AG04449 (cell line): Measurements from ENCODE around the gene CCDC57.

ENCODE experiments used
- CTCF ChIA-PET: fragments of 350-600 bp; formaldehyde crosslinking; extraction: SDS; loops from one replicate; lab custom pipeline; 2021; ENCODE audit warnings: antibody characterized with exemption; lab: Yijun Ruan, JAX
- POLR2A ChIA-PET: fragments of 400-600, 350-600 bp; formaldehyde crosslinking; extraction: SDS; loops from one replicate; lab custom pipeline; 2020; ENCODE audit warnings: antibody characterized with exemption, inconsistent platforms; lab: Yijun Ruan, JAX
- DNase-seq: peaks from one replicate; pipeline ENCODE4 v3.0.0-alpha.2; 2010; ENCODE audit warnings: low read depth, low spot score
- H3K4me3 ChIP-seq: 2 replicates; pipeline ENCODE4 v1.5.1; 2011; ENCODE audit warnings: low read depth, mild to moderate bottlenecking, control low read depth, low read length
- TF ChIP-seq, protein P1 (sequence below): IDR thresholded peaks from one replicate; pipeline ENCODE4 v1.5.1; 2011; ENCODE audit warnings: mild to moderate bottlenecking, moderate library complexity, low read length, control low read depth, inconsistent platforms; ENCODE audit not compliant: insufficient read depth; ENCODE audit errors: missing control alignments

Gene CCDC57

DNA sequence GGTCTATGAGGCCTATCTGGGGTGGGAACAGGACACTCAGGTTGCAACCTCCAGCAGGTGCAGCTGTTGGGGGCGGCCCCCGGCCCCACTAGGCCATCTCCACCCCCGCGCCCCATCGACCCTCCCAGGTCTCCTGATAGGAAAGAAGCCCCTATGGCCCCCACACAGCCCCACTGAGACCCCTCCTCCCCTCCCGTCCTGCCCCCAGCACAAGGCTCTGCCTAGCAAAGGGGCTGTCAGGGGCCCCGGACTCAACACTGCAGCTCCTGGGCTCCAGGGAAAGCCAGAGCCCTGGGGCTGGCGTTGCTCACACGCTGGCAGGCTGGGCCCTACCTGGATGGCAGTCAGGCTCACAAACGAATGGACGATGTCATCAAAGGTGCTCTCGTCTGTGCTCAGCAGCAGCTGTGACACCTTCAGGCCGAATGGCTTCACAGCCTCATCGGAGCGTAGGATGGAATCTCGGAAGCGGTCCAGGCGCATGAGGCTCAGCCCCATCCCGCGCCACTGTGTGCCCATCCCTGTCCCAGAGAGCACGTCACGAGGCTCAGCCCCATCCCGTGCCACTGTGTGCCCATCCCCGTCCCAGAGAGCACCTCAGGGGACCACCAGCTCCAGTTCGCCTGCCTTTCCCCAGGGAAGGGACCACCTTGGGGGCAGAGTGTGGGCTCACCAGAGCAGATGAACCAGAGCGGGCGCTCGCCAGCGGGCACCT is 121.9 kb downstream of the CCDC57 start:
- no peak overlapping the region for H3K4me3 ChIP-seq
- ChIA-PET POLR2A (interaction anchor here (1.5 kb wide), 1 partner anchor 53 kb away, joined by 3 read pairs; the partner anchor contains the start of gene DCXR), CTCF (interaction anchor here (0.6 kb wide), 1 partner anchor 164 kb away, joined by 3 read pairs; no protein-coding TSS in a partner anchor)
- TF ChIP-seq, protein P1, sequence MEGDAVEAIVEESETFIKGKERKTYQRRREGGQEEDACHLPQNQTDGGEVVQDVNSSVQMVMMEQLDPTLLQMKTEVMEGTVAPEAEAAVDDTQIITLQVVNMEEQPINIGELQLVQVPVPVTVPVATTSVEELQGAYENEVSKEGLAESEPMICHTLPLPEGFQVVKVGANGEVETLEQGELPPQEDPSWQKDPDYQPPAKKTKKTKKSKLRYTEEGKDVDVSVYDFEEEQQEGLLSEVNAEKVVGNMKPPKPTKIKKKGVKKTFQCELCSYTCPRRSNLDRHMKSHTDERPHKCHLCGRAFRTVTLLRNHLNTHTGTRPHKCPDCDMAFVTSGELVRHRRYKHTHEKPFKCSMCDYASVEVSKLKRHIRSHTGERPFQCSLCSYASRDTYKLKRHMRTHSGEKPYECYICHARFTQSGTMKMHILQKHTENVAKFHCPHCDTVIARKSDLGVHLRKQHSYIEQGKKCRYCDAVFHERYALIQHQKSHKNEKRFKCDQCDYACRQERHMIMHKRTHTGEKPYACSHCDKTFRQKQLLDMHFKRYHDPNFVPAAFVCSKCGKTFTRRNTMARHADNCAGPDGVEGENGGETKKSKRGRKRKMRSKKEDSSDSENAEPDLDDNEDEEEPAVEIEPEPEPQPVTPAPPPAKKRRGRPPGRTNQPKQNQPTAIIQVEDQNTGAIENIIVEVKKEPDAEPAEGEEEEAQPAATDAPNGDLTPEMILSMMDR, result no peak
- DNase-seq, result no peak

DNA sequence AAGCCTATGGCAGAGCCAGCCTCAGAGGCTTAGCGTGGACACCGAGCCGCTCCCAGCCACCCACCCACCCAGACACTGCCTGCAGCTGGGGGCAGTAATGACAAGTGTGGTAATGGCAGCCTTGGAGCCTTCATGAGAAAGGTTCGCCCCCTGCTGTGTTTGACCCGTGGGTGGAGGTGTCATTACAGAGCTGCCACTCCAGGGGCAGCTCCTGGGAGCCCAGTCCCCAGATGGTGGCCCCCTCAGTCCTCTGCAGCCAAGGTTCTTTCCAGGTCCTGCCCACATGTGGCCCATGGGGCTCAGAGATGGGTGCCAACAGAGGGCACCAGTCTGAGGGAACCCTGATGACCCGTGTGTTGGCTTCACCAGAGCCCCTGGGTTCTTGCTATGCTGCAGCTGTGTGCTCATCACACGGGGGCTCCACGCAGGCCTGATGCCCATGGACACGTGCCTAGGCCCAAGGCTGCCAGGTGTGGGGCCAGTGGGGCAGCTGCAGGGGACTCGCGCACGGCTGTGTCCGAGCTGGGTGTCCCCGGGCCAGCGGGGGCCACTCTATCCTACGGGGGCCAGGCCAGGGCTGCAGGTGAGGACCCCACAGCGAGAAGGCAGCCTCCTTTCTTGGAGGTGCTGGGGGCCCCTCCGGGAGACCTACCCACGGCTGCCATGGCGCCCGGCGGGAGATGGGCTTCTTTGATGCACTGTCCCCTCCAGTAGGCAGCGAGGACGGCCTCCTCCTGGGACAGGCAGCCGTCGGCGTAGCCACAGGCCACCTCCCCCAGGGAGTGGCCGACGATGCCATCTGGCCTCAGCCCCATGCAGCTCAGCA is 122.7 kb downstream of the CCDC57 start:
- POLR2A ChIA-PET, result interaction anchor here (1.5 kb wide), 1 partner anchor 52 kb away, joined by 3 read pairs; the partner anchor contains the start of gene DCXR
- TF ChIP-seq, protein P1, result no peak
- DNase-seq, result no peak
- CTCF ChIA-PET, result no interaction called here
- no peak overlapping the region for H3K4me3 ChIP-seq

DNA sequence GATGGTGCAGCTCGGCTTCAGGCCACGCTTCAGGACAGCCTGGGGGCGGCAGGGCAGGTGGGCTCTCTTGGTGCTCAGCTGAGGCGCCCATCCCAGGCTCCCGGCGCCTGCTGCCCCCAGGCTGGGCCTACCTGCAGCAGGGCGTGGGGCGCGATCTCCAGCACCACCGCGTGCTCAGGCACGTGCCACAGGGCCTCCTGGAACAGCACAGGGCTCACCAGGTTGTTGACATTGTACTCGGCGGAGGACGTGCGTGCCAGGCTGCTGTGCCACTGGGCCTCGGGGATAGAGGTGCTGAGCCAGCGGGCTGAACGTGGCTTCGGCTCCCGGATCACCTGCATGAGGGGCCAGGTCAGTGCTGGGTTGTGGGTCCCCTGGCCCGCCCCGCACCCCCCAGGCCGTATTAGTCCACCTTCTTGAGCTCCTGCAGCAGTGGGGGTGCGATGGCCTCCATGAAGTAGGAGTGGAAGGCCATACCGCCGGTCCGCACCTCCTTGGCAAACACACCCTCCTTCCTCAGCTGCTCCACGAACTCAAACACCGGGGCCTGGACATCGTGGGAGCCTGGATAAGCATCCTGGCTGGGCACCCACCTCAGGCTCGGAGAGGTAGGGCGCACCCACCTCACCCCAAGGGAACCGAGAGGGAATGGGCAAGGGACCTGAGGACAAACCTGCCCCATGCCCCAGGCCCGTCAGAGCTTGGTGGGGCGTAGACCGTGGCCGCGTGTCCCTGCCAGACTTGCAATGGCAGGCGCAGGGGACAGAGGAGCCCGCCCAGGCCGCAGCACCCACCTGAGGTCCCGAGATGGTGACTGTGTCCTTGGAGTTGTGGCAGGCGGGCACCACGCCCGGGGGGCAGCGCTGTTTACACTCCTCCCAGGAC is 123.6 kb downstream of the CCDC57 start:
- ChIA-PET CTCF (no interaction called here), POLR2A (interaction anchor here (1.5 kb wide), 1 partner anchor 52 kb away, joined by 3 read pairs; the partner anchor contains the start of gene DCXR)
- no peak overlapping the region for H3K4me3 ChIP-seq
- no peak for DNase-seq
- TF ChIP-seq, protein P1, result no peak

DNA sequence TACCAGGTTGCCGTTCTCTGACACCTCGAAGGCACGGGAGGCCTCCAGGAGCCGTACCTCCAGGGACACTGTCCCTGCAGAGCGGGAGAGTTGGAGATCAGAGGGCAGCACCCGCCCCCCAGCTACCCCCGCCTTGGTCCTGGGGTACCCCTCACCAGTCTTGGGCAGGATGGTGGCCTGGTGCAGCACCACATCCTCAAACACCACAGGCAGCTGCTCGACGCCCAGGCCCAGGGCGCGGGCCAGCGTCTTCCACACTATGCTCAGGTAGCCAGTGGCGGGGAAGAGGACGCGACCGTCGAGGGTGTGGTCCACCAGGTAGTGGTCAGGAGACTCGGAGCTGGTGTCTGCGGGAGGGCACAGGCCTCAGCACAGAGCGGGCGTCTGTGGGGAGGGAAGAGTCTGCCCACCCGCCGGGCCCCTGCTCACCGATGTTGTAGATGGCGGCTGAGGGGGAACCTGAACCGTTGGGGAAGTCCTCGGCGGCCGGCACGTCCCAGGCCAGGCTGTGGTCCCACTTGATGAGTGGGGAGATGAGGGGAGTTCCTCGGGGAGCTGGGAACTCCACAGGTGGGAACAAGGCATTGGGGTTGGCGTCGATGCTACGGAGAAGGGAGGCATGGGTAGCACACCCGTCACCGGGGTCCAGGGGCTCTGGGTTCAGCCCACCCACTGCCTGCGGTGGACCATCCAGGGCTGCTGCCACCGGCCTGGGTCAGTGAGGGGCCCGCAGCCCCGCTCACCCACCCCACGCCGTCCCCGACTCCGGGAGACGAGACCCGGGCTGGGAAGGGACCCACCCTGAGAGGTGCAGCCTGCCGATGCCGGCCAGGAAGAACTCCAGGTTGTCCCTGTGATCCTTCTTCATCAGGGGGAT is 124.4 kb downstream of the CCDC57 start:
- DNase-seq, result no peak
- CTCF ChIA-PET, result no interaction called here
- POLR2A ChIA-PET, result interaction anchor here (1.1 kb wide), 2 partner anchors 37 to 240 kb away, joined by 3 read pairs; no protein-coding TSS in a partner anchor
- H3K4me3 ChIP-seq, result no peak overlapping the region
- TF ChIP-seq, protein P1, result no peak

DNA sequence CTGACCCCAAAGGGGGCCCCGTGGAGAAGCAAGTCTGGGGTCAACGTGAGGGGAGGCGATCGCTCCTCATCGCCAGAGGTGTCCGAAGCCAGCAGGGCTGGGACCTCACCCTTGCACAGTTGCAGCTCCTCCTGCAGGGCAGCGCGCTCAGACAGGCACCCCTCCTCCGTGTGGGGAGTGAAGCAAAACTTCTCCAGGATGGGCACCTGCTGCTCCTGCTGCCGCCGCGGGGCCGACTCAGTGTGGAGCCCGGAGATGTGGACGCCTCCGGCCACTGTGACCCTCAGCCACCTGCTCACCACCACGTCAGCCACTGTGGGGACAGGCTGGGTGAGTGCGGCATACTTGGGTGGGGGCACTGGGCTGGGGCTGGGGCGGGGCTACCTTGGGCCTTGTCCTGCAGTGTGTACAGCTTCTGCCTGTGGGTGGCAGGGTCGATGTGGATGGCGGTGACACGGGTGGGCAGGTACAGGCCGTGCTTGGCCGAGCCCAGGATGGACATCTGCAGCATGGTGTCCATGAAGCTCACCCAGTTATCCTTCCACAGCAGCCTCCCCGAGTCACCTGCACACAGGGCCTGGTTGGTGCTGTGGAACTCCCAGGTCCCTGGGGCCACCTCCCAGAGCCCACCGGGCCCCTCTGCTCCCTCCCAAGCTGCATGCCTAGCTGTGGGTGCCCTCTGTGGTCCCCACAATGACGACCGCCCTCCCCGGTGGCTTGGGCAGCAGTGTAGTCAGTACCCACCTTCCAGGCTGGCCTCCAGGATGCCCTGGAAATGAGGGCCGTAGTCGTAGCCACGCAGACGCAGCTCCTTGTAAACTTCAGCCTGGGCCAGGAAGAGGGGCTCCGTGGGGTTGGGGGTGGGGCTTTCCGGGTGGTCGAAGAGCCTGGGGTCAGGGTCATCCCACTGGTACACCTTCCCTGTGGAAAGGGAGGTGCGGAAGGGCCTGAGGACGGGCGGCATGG is 125.4 kb downstream of the CCDC57 start:
- no peak for DNase-seq
- no peak overlapping the region for H3K4me3 ChIP-seq
- TF ChIP-seq, protein P1, result no peak
- ChIA-PET CTCF (interaction anchor here (0.7 kb wide), 1 partner anchor 83 kb away, joined by 3 read pairs; no protein-coding TSS in a partner anchor), POLR2A (interaction anchor here (1.0 to 1.1 kb wide), 3 partner anchors 16 to 241 kb away, joined by 3 read pairs; no protein-coding TSS in a partner anchor)
